Measurements from ENCODE around the gene C14orf132. TPM values are rescaled to one million over a fixed set of nuclear protein-coding genes. Genes with fewer than 3 reads are reported as not detected.

Gene C14orf132
- total RNA-seq, 1 donor from 2014 or later = 552 TPM

- H3K27ac Mint-ChIP-seq (ENCODE audit: unreplicated experiment) = no peak overlapping the region
- peaks cover 4% of the 10 kb centered on the region for H3K27me3 Mint-ChIP-seq (ENCODE audit: unreplicated experiment)
- H3K9me3 Mint-ChIP-seq (ENCODE audit: unreplicated experiment) = peaks cover 12% of the 10 kb centered on the region
- DNase-seq = no peak
- H3K36me3 Mint-ChIP-seq (ENCODE audit: unreplicated experiment) = peaks cover 14% of the 10 kb centered on the region
- TF ChIP-seq CTCF (IDR thresholded peaks at IDR 0.05; ENCODE audit: partially characterized antibody, unreplicated experiment) = no peak
- H3K4me1 Mint-ChIP-seq (ENCODE audit: low read depth, unreplicated experiment) = peaks cover 67% of the 10 kb centered on the region
- H3K4me3 Mint-ChIP-seq (ENCODE audit: unreplicated experiment) = peak overlapping the region; percentile 69
Observed at GRCh38 chr14:96047101-96047500, 7.9 kb downstream of the C14orf132 start.

GRCh38 chr14:96049932-96050331, 10.8 kb downstream of the C14orf132 start:
- Mint-ChIP-seq H3K36me3 (ENCODE audit: unreplicated experiment) (peaks cover 8% of the 10 kb centered on the region), H3K27me3 (ENCODE audit: unreplicated experiment) (peaks cover 11% of the 10 kb centered on the region), H3K4me1 (ENCODE audit: low read depth, unreplicated experiment) (peaks cover 72% of the 10 kb centered on the region), H3K27ac (ENCODE audit: unreplicated experiment) (peak overlapping the region; percentile 73), H3K4me3 (ENCODE audit: unreplicated experiment) (peak overlapping the region; percentile 83), H3K9me3 (ENCODE audit: unreplicated experiment) (peaks cover 21% of the 10 kb centered on the region)
- no peak for DNase-seq
- TF ChIP-seq CTCF (IDR thresholded peaks at IDR 0.05; ENCODE audit: partially characterized antibody, unreplicated experiment) = no peak

- peaks cover 74% of the 10 kb centered on the region for H3K4me1 Mint-ChIP-seq (ENCODE audit: low read depth, unreplicated experiment)
- H3K27me3 Mint-ChIP-seq (ENCODE audit: unreplicated experiment) = peaks cover 11% of the 10 kb centered on the region
- H3K9me3 Mint-ChIP-seq (ENCODE audit: unreplicated experiment) = peaks cover 23% of the 10 kb centered on the region
- no peak for DNase-seq
- H3K27ac Mint-ChIP-seq (ENCODE audit: unreplicated experiment) = peak overlapping the region; percentile 73
- peaks cover 6% of the 10 kb centered on the region for H3K36me3 Mint-ChIP-seq (ENCODE audit: unreplicated experiment)
- TF ChIP-seq CTCF (IDR thresholded peaks at IDR 0.05; ENCODE audit: partially characterized antibody, unreplicated experiment) = no peak
- H3K4me3 Mint-ChIP-seq (ENCODE audit: unreplicated experiment) = peak overlapping the region; percentile 83
Observed at GRCh38 chr14:96050482-96050881, 11.3 kb downstream of the C14orf132 start.

- peaks cover 73% of the 10 kb centered on the region for H3K4me1 Mint-ChIP-seq (ENCODE audit: low read depth, unreplicated experiment)
- DNase-seq = no peak
- peaks cover 6% of the 10 kb centered on the region for H3K36me3 Mint-ChIP-seq (ENCODE audit: unreplicated experiment)
- peak overlapping the region; percentile 83 for H3K27ac Mint-ChIP-seq (ENCODE audit: unreplicated experiment)
- no peak for TF ChIP-seq CTCF (IDR thresholded peaks at IDR 0.05; ENCODE audit: partially characterized antibody, unreplicated experiment)
- H3K9me3 Mint-ChIP-seq (ENCODE audit: unreplicated experiment) = peaks cover 25% of the 10 kb centered on the region
- H3K27me3 Mint-ChIP-seq (ENCODE audit: unreplicated experiment) = peaks cover 11% of the 10 kb centered on the region
- peak overlapping the region; percentile 83 for H3K4me3 Mint-ChIP-seq (ENCODE audit: unreplicated experiment)
Observed at GRCh38 chr14:96051231-96051630, 12.1 kb downstream of the C14orf132 start.

- H3K27me3 Mint-ChIP-seq (ENCODE audit: unreplicated experiment) = peaks cover 16% of the 10 kb centered on the region
- TF ChIP-seq CTCF (IDR thresholded peaks at IDR 0.05; ENCODE audit: partially characterized antibody, unreplicated experiment) = no peak
- peaks cover 74% of the 10 kb centered on the region for H3K4me1 Mint-ChIP-seq (ENCODE audit: low read depth, unreplicated experiment)
- DNase-seq = no peak
- peak overlapping the region; percentile 98 for H3K27ac Mint-ChIP-seq (ENCODE audit: unreplicated experiment)
- peaks cover 6% of the 10 kb centered on the region for H3K36me3 Mint-ChIP-seq (ENCODE audit: unreplicated experiment)
- peak overlapping the region; percentile 68 for H3K4me3 Mint-ChIP-seq (ENCODE audit: unreplicated experiment)
- peaks cover 30% of the 10 kb centered on the region for H3K9me3 Mint-ChIP-seq (ENCODE audit: unreplicated experiment)
Observed at GRCh38 chr14:96051642-96052540, 12.7 kb downstream of the C14orf132 start.

Measured in glutamatergic neuron (in vitro differentiated cells).